AG09309 (cell line): Measurements from ENCODE around the gene DDA1.
"Not testable (repeated sequence)": the region's sequence is repeated elsewhere in the genome, so short reads cannot be mapped to it uniquely, and the experiment has no call there.

Experiments
- DNase-seq: peaks from one replicate; pipeline ENCODE4 v3.0.0-alpha.2; 2010; ENCODE audit warnings: low read depth
- H3K4me3 ChIP-seq: 2 replicates; pipeline ENCODE4 v1.5.1; 2011; ENCODE audit warnings: mild to moderate bottlenecking, low read depth, low read length, moderate library complexity; ENCODE audit not compliant: control insufficient read depth
- CTCF ChIP-seq: IDR thresholded peaks from 2 replicates; pipeline ENCODE4 v1.5.1; 2011; ENCODE audit warnings: mild to moderate bottlenecking, low read depth, low read length, inconsistent platforms; ENCODE audit not compliant: insufficient read depth, control insufficient read depth; ENCODE audit errors: missing control alignments

DDA1 gene

GRCh38 chr19:17286752-17287151 is 22.6 kb upstream of the DDA1 start:
- no peak for TF ChIP-seq CTCF
- no peak for DNase-seq

GRCh38 chr19:17289489-17289888 is 19.9 kb upstream of the DDA1 start:
- H3K4me3 ChIP-seq, result peak overlapping the region; percentile 5; the same call in 1 of the 2 replicates
- no peak for TF ChIP-seq CTCF
- peak; percentile 61 for DNase-seq

More at GRCh38 chr19:17286752-17287151, 22.6 kb upstream of the DDA1 start:
- no peak overlapping the region for H3K4me3 ChIP-seq

- peak; percentile 88 for TF ChIP-seq CTCF
- DNase-seq, result no peak
- peak overlapping the region; percentile 44 for H3K4me3 ChIP-seq
These were observed 16.9 kb upstream of the DDA1 start for GRCh38 chr19:17292301-17293074.

- no peak for DNase-seq
- no peak overlapping the region for H3K4me3 ChIP-seq
- TF ChIP-seq CTCF, result no peak
These were observed 15.8 kb upstream of the DDA1 start for GRCh38 chr19:17293605-17294004.

GRCh38 chr19:17294051-17294891 is 15.1 kb upstream of the DDA1 start:
- no peak overlapping the region for H3K4me3 ChIP-seq
- TF ChIP-seq CTCF, result no peak
- DNase-seq, result no peak

GRCh38 chr19:17295551-17295950 is 13.8 kb upstream of the DDA1 start:
- DNase-seq, H3K4me3 ChIP-seq: not testable (repeated sequence)

GRCh38 chr19:17296273-17296672 is 13.1 kb upstream of the DDA1 start:
- TF ChIP-seq CTCF, result no peak
- no peak for DNase-seq
- H3K4me3 ChIP-seq, result no peak overlapping the region
